D721Med (cell line): ENCODE data around the gene ATP4A.

Source experiments
- DNase-seq: peaks from one replicate; pipeline ENCODE4 v3.0.0; 2011; ENCODE audit warnings: low spot score; ENCODE audit not compliant: insufficient read length
- FAIRE-seq: peaks from 2 replicates; lab custom pipeline; 2011; peaks lifted over from hg19 to GRCh38; lab: Jason Lieb, UNC
- TF ChIP-seq, protein P1 (sequence below): IDR thresholded peaks from 2 replicates; pipeline ENCODE4 v1.5.1; 2012; ENCODE audit warnings: mild to moderate bottlenecking, control low read depth; ENCODE audit not compliant: insufficient read depth; ENCODE audit errors: missing control alignments

Gene ATP4A

DNA sequence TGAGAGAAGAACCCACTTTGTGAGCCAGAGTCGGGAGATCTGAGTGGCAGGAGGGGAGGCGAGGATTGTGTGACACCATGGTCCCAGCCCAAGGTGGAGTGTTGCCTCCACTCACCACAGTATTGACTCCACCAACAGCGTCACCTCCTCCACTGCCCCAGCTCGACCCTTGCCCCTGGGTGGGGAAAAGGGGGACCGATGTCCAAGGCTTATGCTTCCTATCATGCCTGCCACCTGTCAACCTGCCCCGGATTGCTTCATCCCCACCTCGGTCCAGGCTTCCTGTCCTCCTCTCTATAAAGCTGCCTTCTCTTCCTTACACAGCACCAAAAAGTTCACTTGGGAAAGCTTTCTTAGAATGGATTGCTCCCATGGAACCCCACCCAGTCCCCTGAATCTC lies 57.4 kb downstream of the ATP4A start:
- DNase-seq, result no peak
- FAIRE-seq, result no peak
- TF ChIP-seq, protein P1, sequence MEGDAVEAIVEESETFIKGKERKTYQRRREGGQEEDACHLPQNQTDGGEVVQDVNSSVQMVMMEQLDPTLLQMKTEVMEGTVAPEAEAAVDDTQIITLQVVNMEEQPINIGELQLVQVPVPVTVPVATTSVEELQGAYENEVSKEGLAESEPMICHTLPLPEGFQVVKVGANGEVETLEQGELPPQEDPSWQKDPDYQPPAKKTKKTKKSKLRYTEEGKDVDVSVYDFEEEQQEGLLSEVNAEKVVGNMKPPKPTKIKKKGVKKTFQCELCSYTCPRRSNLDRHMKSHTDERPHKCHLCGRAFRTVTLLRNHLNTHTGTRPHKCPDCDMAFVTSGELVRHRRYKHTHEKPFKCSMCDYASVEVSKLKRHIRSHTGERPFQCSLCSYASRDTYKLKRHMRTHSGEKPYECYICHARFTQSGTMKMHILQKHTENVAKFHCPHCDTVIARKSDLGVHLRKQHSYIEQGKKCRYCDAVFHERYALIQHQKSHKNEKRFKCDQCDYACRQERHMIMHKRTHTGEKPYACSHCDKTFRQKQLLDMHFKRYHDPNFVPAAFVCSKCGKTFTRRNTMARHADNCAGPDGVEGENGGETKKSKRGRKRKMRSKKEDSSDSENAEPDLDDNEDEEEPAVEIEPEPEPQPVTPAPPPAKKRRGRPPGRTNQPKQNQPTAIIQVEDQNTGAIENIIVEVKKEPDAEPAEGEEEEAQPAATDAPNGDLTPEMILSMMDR, result no peak

DNA sequence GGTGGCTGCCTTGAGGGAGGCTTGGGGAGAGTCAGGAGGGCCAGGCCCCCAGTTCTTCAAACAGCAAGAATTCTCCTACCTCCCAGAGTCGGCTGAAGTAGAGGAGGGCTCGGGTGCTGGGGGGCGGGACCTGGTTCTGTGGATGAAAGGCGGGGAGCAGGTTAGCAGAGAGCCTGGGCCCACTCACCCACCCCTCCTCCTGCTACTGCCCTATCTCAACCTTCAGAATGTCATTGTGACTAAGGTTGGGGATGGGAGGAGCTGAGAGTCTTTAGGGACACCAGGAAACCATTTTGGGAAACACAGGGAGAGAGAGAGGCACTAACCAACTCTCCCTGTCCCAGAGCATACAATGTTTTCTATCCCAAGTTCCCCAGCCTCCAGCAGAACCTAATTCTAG lies 60.7 kb downstream of the ATP4A start:
- no peak for FAIRE-seq
- TF ChIP-seq, protein P1, result no peak

DNA sequence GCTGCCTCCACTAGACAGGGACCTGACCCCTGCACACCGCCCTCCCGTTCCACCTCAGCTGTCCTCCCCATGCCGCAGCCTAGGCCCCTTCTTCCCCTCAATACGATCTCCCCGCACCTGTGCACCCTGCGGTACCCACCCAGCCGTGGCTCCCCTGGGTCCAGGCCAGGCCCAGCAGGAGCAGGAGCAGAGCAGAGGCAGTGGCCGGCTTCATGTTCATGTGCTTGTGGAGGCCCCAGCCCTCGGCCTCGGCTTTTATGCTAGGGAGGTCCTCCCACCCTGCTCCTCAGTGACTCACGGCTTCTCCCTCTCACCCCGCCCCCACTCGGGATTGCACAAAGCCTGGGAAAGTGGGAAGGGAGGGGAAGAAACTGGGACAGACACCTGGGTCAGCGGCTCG lies 61.8 kb downstream of the ATP4A start:
- TF ChIP-seq, protein P1, result no peak
- FAIRE-seq, result no peak
- DNase-seq, result no peak

More for the DNA sequence above, 60.7 kb downstream of the ATP4A start:
- DNase-seq, result no peak

DNA sequence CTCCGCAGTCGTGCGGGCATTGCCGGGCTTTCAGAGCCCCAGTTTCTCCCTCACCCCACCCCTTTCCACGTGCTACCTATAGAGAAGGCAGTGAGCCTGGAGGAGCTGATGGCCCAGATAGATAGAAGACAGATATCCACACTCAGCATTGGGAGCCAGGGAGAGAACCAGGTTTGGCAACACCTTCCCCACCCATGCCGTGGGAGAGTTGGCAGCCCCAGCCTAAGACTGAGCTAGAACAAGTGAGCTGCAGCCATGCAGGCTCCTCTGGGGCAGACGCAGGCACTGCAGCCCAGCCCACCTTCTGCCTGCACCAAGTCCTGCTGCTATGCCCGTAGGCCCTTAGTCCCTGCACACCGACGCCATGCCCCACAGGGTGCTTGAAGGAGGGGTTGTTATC lies 62.8 kb downstream of the ATP4A start:
- DNase-seq (no peak), FAIRE-seq (no peak)
- TF ChIP-seq, protein P1, result no peak
